Right kidney (tissue), 9 donors: ENCODE data around the gene TACC3.

ENCODE experiments used
- DNase-seq: peaks from one replicate; pipeline ENCODE4 v3.0.0-alpha.2; 2016
- long read RNA-seq, 8 donors: transcript quantifications; one replicate each; lab custom pipeline, GENCODE V29; 2026

The TACC3 gene
- long read RNA-seq, donor 1, partial matches to known transcripts: 5 of 9 reads
- long read RNA-seq, donor 1, other reads (novel, unspliced or antisense): 0 of 9 reads
- long read RNA-seq, donor 2, partial matches to known transcripts: 0 of 3 reads
- long read RNA-seq, donor 2, other reads (novel, unspliced or antisense): 0 of 3 reads
- long read RNA-seq, donor 3, partial matches to known transcripts: 0 of 3 reads
- long read RNA-seq, donor 3, other reads (novel, unspliced or antisense): 0 of 3 reads
- long read RNA-seq, donor 4, partial matches to known transcripts: 0 of 6 reads
- long read RNA-seq, donor 4, other reads (novel, unspliced or antisense): 0 of 6 reads
- long read RNA-seq, donor 5, transcript TACC3-201 (16 exons, 2,781 nt): major isoform, 7 of 9 reads
- long read RNA-seq, donor 5, partial matches to known transcripts: 0 of 9 reads
- long read RNA-seq, donor 5, other reads (novel, unspliced or antisense): 0 of 9 reads
- long read RNA-seq, donor 6, partial matches to known transcripts: 7 of 10 reads
- long read RNA-seq, donor 6, other reads (novel, unspliced or antisense): 0 of 10 reads
- long read RNA-seq, donor 7, transcript TACC3-201 (16 exons, 2,781 nt): major isoform, 7 of 27 reads
- long read RNA-seq, donor 7, partial matches to known transcripts: 15 of 27 reads
- long read RNA-seq, donor 7, other reads (novel, unspliced or antisense): 0 of 27 reads
- long read RNA-seq, donor 8, transcript TACC3-201 (16 exons, 2,781 nt): major isoform, 5 of 8 reads
- long read RNA-seq, donor 8, partial matches to known transcripts: 0 of 8 reads
- long read RNA-seq, donor 8, other reads (novel, unspliced or antisense): 0 of 8 reads

- peak; percentile 93 for DNase-seq
Observed at GRCh38 chr4:1721003-1721665, at the start of gene TACC3, which contains the start of gene TMEM129. Gene TACC3, plus strand, starts transcription at chr4:1721521. Its CDS starts 1,901 bp downstream, at chr4:1723422. Gene TMEM129, minus strand, starts transcription at chr4:1721323. Its CDS starts 486 bp downstream, at chr4:1720837.

- no peak for DNase-seq
Observed at GRCh38 chr4:1673671-1674070, 47.6 kb upstream of the TACC3 start.

GRCh38 chr4:1674682-1675081, 46.6 kb upstream of the TACC3 start:
- no peak for DNase-seq

- DNase-seq: no peak
Observed at GRCh38 chr4:1675136-1675801, 46.1 kb upstream of the TACC3 start.

- DNase-seq: no peak
Observed at GRCh38 chr4:1675802-1676137, 45.6 kb upstream of the TACC3 start.

- no peak for DNase-seq
Observed at GRCh38 chr4:1676605-1677525, 44.5 kb upstream of the TACC3 start.

- DNase-seq: no peak
Observed at GRCh38 chr4:1678244-1678643, 43.1 kb upstream of the TACC3 start.

GRCh38 chr4:1682860-1683259, 38.5 kb upstream of the TACC3 start:
- no peak for DNase-seq

GRCh38 chr4:1683261-1683735, 38.0 kb upstream of the TACC3 start:
- DNase-seq: no peak

- DNase-seq: peak; percentile 85
Observed at GRCh38 chr4:1683736-1684505, 37.4 kb upstream of the TACC3 start, which contains the start of gene FAM53A. Gene FAM53A, minus strand, starts transcription at chr4:1684313. Its CDS starts 15,572 bp downstream, at chr4:1668741.

GRCh38 chr4:1684506-1685234, 36.7 kb upstream of the TACC3 start:
- peak; percentile 58 for DNase-seq

- DNase-seq: peak; percentile 63
Observed at GRCh38 chr4:1685235-1686150, 35.8 kb upstream of the TACC3 start.

- no peak for DNase-seq
Observed at GRCh38 chr4:1686440-1687036, 34.8 kb upstream of the TACC3 start.

GRCh38 chr4:1690698-1691097, 30.6 kb upstream of the TACC3 start:
- DNase-seq: no peak

- no peak for DNase-seq
Observed at GRCh38 chr4:1691737-1692373, 29.5 kb upstream of the TACC3 start.

- peak; percentile 47 for DNase-seq
Observed at GRCh38 chr4:1693131-1693896, 28.0 kb upstream of the TACC3 start.
